Gastroesophageal sphincter (tissue), 3 donors: ENCODE results near the gene CDKAL1.

Source experiments
- EP300 ChIP-seq: sonication (generic); formaldehyde crosslinking; IDR thresholded peaks from one replicate; pipeline ENCODE4 v1.6.1; 2017; ENCODE audit warnings: antibody characterized with exemption, mild to moderate bottlenecking
- POLR2A ChIP-seq, 2 donors: fragments of 450-650 bp; IDR thresholded peaks; one replicate each; pipeline ENCODE4 v1.6.1; 2017; ENCODE audit warnings: antibody characterized with exemption in 2 of 2, mild to moderate bottlenecking in 2 of 2, moderate library complexity in 1 of 2
- POLR2AphosphoS5 ChIP-seq: sonication (generic); formaldehyde crosslinking; IDR thresholded peaks from one replicate; pipeline ENCODE4 v1.6.1; 2017; ENCODE audit warnings: antibody characterized with exemption
- TF ChIP-seq, protein P1 (sequence below), 4 experiments: fragments of 200-600 bp in 2 of 4; fragments of 450-650 bp in 2 of 4; sonication (generic) in 1 of 4; IDR thresholded peaks; one replicate each; pipeline ENCODE4 v1.5.1; 2017 to 2019; ENCODE audit warnings: antibody characterized with exemption in 4 of 4, mild to moderate bottlenecking in 2 of 4, moderate library complexity in 2 of 4

DNA sequence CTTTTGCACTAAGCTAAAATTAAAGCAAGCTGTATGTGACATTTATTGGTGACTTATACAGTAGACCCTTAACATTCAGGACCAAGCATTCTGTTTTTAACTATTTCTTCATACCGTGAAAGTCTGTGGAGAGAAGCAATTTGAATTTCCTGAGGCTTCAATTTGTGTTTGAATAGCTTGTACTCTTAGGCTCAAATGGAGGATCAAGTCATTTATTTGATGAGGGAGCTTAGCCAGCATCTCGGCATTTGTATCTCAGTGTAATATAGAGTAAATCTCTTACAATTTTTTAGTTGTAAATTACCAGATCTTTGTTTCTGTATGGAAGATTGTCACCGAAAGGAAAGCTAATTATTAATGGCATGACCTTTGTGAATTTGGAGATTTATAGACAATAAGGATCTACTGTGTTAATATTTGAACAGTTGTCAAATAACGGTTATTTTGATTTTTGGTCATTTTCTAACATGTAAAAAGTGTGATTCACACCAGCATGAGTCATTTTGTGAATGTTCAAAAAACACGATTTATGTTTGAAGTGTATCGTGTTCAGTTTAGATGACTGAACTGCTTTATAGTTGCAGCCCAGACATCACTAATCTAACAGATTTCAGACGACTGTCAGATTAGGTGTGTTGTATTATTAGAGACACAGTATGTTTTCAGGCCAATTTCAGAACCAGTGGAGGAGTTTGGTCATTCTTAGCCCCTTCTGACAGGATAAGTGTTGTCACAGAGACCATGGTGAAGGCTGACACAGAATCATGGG, 332.9 kb downstream of the CDKAL1 start:
- TF ChIP-seq POLR2A (IDR thresholded peaks at IDR 0.05) (no peak), EP300 (no peak), POLR2AphosphoS5 (no peak)
- TF ChIP-seq, protein P1, sequence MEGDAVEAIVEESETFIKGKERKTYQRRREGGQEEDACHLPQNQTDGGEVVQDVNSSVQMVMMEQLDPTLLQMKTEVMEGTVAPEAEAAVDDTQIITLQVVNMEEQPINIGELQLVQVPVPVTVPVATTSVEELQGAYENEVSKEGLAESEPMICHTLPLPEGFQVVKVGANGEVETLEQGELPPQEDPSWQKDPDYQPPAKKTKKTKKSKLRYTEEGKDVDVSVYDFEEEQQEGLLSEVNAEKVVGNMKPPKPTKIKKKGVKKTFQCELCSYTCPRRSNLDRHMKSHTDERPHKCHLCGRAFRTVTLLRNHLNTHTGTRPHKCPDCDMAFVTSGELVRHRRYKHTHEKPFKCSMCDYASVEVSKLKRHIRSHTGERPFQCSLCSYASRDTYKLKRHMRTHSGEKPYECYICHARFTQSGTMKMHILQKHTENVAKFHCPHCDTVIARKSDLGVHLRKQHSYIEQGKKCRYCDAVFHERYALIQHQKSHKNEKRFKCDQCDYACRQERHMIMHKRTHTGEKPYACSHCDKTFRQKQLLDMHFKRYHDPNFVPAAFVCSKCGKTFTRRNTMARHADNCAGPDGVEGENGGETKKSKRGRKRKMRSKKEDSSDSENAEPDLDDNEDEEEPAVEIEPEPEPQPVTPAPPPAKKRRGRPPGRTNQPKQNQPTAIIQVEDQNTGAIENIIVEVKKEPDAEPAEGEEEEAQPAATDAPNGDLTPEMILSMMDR (IDR thresholded peaks at IDR 0.05) = no peak
